Measurements from ENCODE around the gene ZC3H12A. TPM values are rescaled to one million over a fixed set of nuclear protein-coding genes. Genes with fewer than 3 reads are reported as not detected.

Gene ZC3H12A
- total and polyA plus RNA-seq, 4 donors: 19.1 to 125 (median 33.7) TPM

DNA sequence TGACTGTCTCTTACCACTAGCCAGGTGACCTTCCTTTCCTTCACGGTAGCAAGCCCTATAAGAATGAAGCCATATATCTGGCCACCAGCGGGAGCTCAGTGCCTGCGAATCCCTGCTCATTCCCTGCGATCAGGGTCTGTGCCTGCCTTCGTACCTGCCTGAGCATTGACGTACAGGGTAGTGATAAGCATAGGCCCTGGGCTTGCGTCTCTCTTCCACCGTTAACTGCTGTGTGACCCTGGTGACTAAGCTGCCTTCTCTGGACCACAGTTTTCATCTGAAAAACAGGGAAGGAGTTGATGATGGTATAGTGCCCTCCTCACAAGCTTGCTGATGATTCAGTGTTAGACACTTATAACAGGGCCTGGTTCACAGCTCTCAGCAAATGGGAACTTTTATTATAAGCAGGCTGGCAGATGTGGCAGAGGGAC is 4.1 kb downstream of the ZC3H12A start:
- peaks cover 7 to 32% (median 18%) of the 10 kb centered on the region in 5 donors for H3K4me1 ChIP-seq (ENCODE audit: control insufficient read depth in 5 of 5, insufficient read depth in 5 of 5, low read length in 5 of 5)
- H3K9ac ChIP-seq (ENCODE audit: insufficient read depth in 1 of 2, low read length in 2 of 2): no peak overlapping the region
- H3K27me3 ChIP-seq (ENCODE audit: control insufficient read depth in 3 of 3, insufficient read depth in 3 of 3, low read length in 2 of 3): no peaks in the 10 kb centered on the region
- H3K27ac ChIP-seq (ENCODE audit: low read depth in 1 of 2, low read length in 1 of 2): peak overlapping the region in 1 of 2 donors; percentile 95
- WGBS, 2 donors: 72 to 80% methylated on average over 8 of the region's 8 CpGs
- H3K9me3 ChIP-seq (ENCODE audit: control insufficient read depth in 4 of 4, insufficient read depth in 3 of 4, low read length in 3 of 4): no peaks in the 10 kb centered on the region
- H3K36me3 ChIP-seq (ENCODE audit: control insufficient read depth in 4 of 4, insufficient read depth in 4 of 4, low read length in 4 of 4): peaks cover 4 to 51% (median 11%) of the 10 kb centered on the region in 4 donors
- DNase-seq (no peak), ATAC-seq (ENCODE audit: insufficient read depth, low FRiP score) (no peak)
- H3K4me3 ChIP-seq: peak overlapping the region; percentile 26
- TF ChIP-seq, protein P1, sequence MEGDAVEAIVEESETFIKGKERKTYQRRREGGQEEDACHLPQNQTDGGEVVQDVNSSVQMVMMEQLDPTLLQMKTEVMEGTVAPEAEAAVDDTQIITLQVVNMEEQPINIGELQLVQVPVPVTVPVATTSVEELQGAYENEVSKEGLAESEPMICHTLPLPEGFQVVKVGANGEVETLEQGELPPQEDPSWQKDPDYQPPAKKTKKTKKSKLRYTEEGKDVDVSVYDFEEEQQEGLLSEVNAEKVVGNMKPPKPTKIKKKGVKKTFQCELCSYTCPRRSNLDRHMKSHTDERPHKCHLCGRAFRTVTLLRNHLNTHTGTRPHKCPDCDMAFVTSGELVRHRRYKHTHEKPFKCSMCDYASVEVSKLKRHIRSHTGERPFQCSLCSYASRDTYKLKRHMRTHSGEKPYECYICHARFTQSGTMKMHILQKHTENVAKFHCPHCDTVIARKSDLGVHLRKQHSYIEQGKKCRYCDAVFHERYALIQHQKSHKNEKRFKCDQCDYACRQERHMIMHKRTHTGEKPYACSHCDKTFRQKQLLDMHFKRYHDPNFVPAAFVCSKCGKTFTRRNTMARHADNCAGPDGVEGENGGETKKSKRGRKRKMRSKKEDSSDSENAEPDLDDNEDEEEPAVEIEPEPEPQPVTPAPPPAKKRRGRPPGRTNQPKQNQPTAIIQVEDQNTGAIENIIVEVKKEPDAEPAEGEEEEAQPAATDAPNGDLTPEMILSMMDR (IDR thresholded peaks at IDR 0.05; ENCODE audit: control extremely low read depth, extremely low read depth): no peak

DNA sequence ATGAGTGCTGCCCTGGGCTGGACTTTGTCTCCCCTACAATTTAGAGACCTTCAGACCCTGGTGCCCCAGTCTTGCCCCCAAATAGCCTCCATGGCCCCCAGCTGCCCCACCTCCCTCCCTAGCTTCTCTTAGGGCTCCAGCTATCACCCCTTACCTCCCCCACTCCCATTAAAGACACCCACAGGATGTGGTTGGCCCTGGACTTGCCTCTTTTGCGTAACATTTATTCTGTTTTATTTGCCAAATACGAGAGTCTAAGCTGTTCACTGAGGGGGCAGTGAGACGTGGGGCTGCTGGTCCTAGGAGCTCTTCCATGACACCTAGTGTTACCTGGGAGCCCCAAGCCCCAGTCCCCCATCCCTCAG is 4.5 kb downstream of the ZC3H12A start:
- Histone ChIP-seq H3K9me3 (ENCODE audit: control insufficient read depth in 4 of 4, insufficient read depth in 3 of 4, low read length in 3 of 4) (no peaks in the 10 kb centered on the region), H3K27ac (ENCODE audit: low read depth in 1 of 2, low read length in 1 of 2) (peak overlapping the region; percentile 40 to 95), H3K27me3 (ENCODE audit: control insufficient read depth in 3 of 3, insufficient read depth in 3 of 3, low read length in 2 of 3) (no peaks in the 10 kb centered on the region), H3K36me3 (ENCODE audit: control insufficient read depth in 4 of 4, insufficient read depth in 4 of 4, low read length in 4 of 4) (peaks cover 4 to 55% (median 12%) of the 10 kb centered on the region in 4 donors), H3K4me3 (no peak overlapping the region), H3K9ac (ENCODE audit: insufficient read depth in 1 of 2, low read length in 2 of 2) (no peak overlapping the region), H3K4me1 (ENCODE audit: control insufficient read depth in 5 of 5, insufficient read depth in 5 of 5, low read length in 5 of 5) (peaks cover 5 to 30% (median 18%) of the 10 kb centered on the region in 5 donors)
- DNase-seq (no peak), ATAC-seq (ENCODE audit: insufficient read depth, low FRiP score) (no peak)
- WGBS, 2 donors: 14 to 27% methylated on average over 3 of the region's 3 CpGs
- TF ChIP-seq, protein P1 (IDR thresholded peaks at IDR 0.05; ENCODE audit: control extremely low read depth, extremely low read depth): no peak

DNA sequence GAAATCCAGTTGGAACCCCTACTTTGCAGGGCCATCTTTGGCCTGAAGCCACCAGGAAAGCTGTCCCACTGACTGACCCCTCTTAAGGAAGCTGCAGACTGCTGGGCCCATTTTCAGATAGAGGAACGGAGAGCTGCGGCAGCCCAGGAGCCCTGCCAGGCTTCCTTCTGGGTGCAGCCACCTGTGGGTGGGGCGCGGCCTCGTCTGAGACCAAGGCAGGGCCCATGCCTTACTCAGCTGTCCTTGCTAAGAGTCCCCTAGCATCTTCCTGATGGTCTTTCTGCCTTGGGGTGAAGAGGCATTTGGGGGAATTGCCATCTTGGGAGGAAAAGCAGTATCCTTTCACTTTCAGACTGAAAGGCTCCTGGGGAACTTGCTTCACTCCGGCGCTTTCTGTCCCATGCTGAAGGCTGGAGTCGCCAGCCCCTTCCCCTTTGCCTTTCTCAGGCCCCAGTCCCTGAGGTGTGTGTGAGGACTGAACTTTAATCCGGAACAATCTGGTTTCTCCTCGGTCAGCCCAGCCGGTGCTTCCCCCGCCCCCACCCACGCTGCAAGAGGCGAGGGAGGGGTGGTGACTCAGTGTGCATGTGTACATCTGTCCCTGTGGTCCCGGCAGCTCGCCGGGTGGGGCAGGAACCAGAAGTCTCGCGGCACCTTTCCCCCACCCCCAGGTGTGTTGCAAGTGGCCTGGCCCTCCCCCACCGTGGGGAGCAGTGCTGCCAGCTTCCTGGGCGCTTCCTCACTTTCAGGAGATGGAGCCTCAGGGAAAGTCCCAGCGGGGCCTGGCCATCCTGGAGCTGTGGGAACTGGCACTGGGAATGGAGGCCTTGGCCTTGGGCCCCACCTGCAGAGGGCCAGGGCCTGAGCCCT is 5.1 kb downstream of the ZC3H12A start:
- no peak overlapping the region for H3K9ac ChIP-seq (ENCODE audit: insufficient read depth in 1 of 2, low read length in 2 of 2)
- ATAC-seq (ENCODE audit: insufficient read depth, low FRiP score): peak; percentile 76
- no peaks in the 10 kb centered on the region for H3K27me3 ChIP-seq (ENCODE audit: control insufficient read depth in 3 of 3, insufficient read depth in 3 of 3, low read length in 2 of 3)
- no peak overlapping the region for H3K4me3 ChIP-seq
- TF ChIP-seq, protein P1 (IDR thresholded peaks at IDR 0.05; ENCODE audit: control extremely low read depth, extremely low read depth): no peak
- H3K9me3 ChIP-seq (ENCODE audit: control insufficient read depth in 4 of 4, insufficient read depth in 3 of 4, low read length in 3 of 4): no peaks in the 10 kb centered on the region
- H3K4me1 ChIP-seq (ENCODE audit: control insufficient read depth in 5 of 5, insufficient read depth in 5 of 5, low read length in 5 of 5): peaks cover 3 to 30% (median 18%) of the 10 kb centered on the region in 5 donors
- peaks cover 4 to 57% (median 12%) of the 10 kb centered on the region in 4 donors for H3K36me3 ChIP-seq (ENCODE audit: control insufficient read depth in 4 of 4, insufficient read depth in 4 of 4, low read length in 4 of 4)
- WGBS, 2 donors: 11 to 15% methylated on average over 22 of the region's 22 CpGs
- peak in 1 of 3 donors; percentile 38 for DNase-seq
- H3K27ac ChIP-seq (ENCODE audit: low read depth in 1 of 2, low read length in 1 of 2): peak overlapping the region; percentile 40 to 95
